BLaER1 (cell line): ENCODE data around the gene BEAN1.

ENCODE experiments used
- H3K27ac ChIP-seq: shearing (Covaris generic); formaldehyde crosslinking; 2 replicates; pipeline ENCODE4 v1.8.1; 2022
- H3K27me3 ChIP-seq: shearing (Covaris generic); formaldehyde crosslinking; 2 replicates; pipeline ENCODE4 v1.8.1; 2022
- H3K36me3 ChIP-seq: shearing (Covaris generic); formaldehyde crosslinking; 2 replicates; pipeline ENCODE4 v1.8.1; 2022
- H3K4me1 ChIP-seq: shearing (Covaris generic); formaldehyde crosslinking; 2 replicates; pipeline ENCODE4 v1.8.1; 2022
- H3K4me2 ChIP-seq: shearing (Covaris generic); formaldehyde crosslinking; 2 replicates; pipeline ENCODE4 v1.8.1; 2022
- H3K4me3 ChIP-seq: shearing (Covaris generic); formaldehyde crosslinking; 2 replicates; pipeline ENCODE4 v1.8.1; 2022
- H3K9ac ChIP-seq: shearing (Covaris generic); formaldehyde crosslinking; 2 replicates; pipeline ENCODE4 v1.8.1; 2022
- H3K9me3 ChIP-seq: shearing (Covaris generic); formaldehyde crosslinking; 2 replicates; pipeline ENCODE4 v1.8.1; 2022
- H4K20me1 ChIP-seq: shearing (Covaris generic); formaldehyde crosslinking; 2 replicates; pipeline ENCODE4 v1.8.1; 2022
- Cebpa-rat ChIP-seq: shearing (Covaris generic); IDR thresholded peaks from 2 replicates; pipeline ENCODE4 v1.8.1; 2022

BEAN1 gene

GRCh38 chr16:66439051-66439730 lies 12.1 kb downstream of the BEAN1 start:
- no peak for TF ChIP-seq Cebpa-rat

GRCh38 chr16:66440271-66440802 lies 13.2 kb downstream of the BEAN1 start:
- TF ChIP-seq Cebpa-rat = no peak
- no peak overlapping the region for H3K4me3 ChIP-seq
- no peak overlapping the region for H3K27ac ChIP-seq
- no peaks in the 10 kb centered on the region for H3K27me3 ChIP-seq
- no peaks in the 10 kb centered on the region for H3K9me3 ChIP-seq
- H3K36me3 ChIP-seq = no peaks in the 10 kb centered on the region
- H4K20me1 ChIP-seq = no peaks in the 10 kb centered on the region
- no peak overlapping the region for H3K9ac ChIP-seq
- H3K4me2 ChIP-seq = no peak overlapping the region
- peaks cover 41% of the 10 kb centered on the region for H3K4me1 ChIP-seq

More at GRCh38 chr16:66439051-66439730, 12.1 kb downstream of the BEAN1 start:
- Histone ChIP-seq H3K36me3 (no peaks in the 10 kb centered on the region), H3K4me2 (no peak overlapping the region), H3K27me3 (no peaks in the 10 kb centered on the region), H4K20me1 (no peaks in the 10 kb centered on the region), H3K9ac (no peak overlapping the region), H3K9me3 (no peaks in the 10 kb centered on the region), H3K4me1 (peaks cover 39% of the 10 kb centered on the region), H3K27ac (no peak overlapping the region), H3K4me3 (no peak overlapping the region)

- H3K27ac ChIP-seq = no peak overlapping the region
- H3K4me1 ChIP-seq = peaks cover 35% of the 10 kb centered on the region
- H4K20me1 ChIP-seq = no peaks in the 10 kb centered on the region
- H3K4me3 ChIP-seq = no peak overlapping the region
- no peak overlapping the region for H3K9ac ChIP-seq
- no peak overlapping the region for H3K4me2 ChIP-seq
- H3K9me3 ChIP-seq = no peaks in the 10 kb centered on the region
- no peaks in the 10 kb centered on the region for H3K27me3 ChIP-seq
- no peak for TF ChIP-seq Cebpa-rat
- no peaks in the 10 kb centered on the region for H3K36me3 ChIP-seq
These were observed 13.9 kb downstream of the BEAN1 start for GRCh38 chr16:66440970-66441369.

- Histone ChIP-seq H3K4me2 (no peak overlapping the region), H3K9ac (no peak overlapping the region), H3K36me3 (no peaks in the 10 kb centered on the region), H3K4me1 (peaks cover 27% of the 10 kb centered on the region), H3K4me3 (no peak overlapping the region), H3K27me3 (no peaks in the 10 kb centered on the region), H3K27ac (no peak overlapping the region), H3K9me3 (no peaks in the 10 kb centered on the region), H4K20me1 (no peaks in the 10 kb centered on the region)
- TF ChIP-seq Cebpa-rat = no peak
These were observed 14.7 kb downstream of the BEAN1 start for GRCh38 chr16:66441586-66442375.

- H3K9ac ChIP-seq = no peak overlapping the region
- H3K36me3 ChIP-seq = no peaks in the 10 kb centered on the region
- no peak overlapping the region for H3K4me3 ChIP-seq
- H3K27me3 ChIP-seq = no peaks in the 10 kb centered on the region
- no peak overlapping the region for H3K4me2 ChIP-seq
- no peaks in the 10 kb centered on the region for H4K20me1 ChIP-seq
- no peak overlapping the region for H3K27ac ChIP-seq
- H3K4me1 ChIP-seq = peaks cover 18% of the 10 kb centered on the region
- H3K9me3 ChIP-seq = no peaks in the 10 kb centered on the region
- no peak for TF ChIP-seq Cebpa-rat
These were observed 15.6 kb downstream of the BEAN1 start for GRCh38 chr16:66442502-66443268.

GRCh38 chr16:66443269-66443652 lies 16.2 kb downstream of the BEAN1 start:
- no peaks in the 10 kb centered on the region for H4K20me1 ChIP-seq
- no peaks in the 10 kb centered on the region for H3K27me3 ChIP-seq
- no peak overlapping the region for H3K9ac ChIP-seq
- H3K27ac ChIP-seq = no peak overlapping the region
- H3K4me2 ChIP-seq = no peak overlapping the region
- H3K36me3 ChIP-seq = no peaks in the 10 kb centered on the region
- H3K4me3 ChIP-seq = no peak overlapping the region
- H3K4me1 ChIP-seq = peaks cover 12% of the 10 kb centered on the region
- no peak for TF ChIP-seq Cebpa-rat
- no peaks in the 10 kb centered on the region for H3K9me3 ChIP-seq

GRCh38 chr16:66444049-66444481 lies 17.0 kb downstream of the BEAN1 start:
- H3K4me1 ChIP-seq = peaks cover 8% of the 10 kb centered on the region
- H3K4me2 ChIP-seq = peak overlapping the region; percentile 23; the same call in 1 of the 2 replicates
- H3K9me3 ChIP-seq = no peaks in the 10 kb centered on the region
- H3K9ac ChIP-seq = no peak overlapping the region
- no peak overlapping the region for H3K4me3 ChIP-seq
- no peaks in the 10 kb centered on the region for H4K20me1 ChIP-seq
- no peaks in the 10 kb centered on the region for H3K36me3 ChIP-seq
- no peaks in the 10 kb centered on the region for H3K27me3 ChIP-seq
- H3K27ac ChIP-seq = no peak overlapping the region
- no peak for TF ChIP-seq Cebpa-rat

- H3K4me2 ChIP-seq = no peak overlapping the region
- H3K27ac ChIP-seq = no peak overlapping the region
- no peak overlapping the region for H3K9ac ChIP-seq
- H3K27me3 ChIP-seq = no peaks in the 10 kb centered on the region
- no peaks in the 10 kb centered on the region for H3K36me3 ChIP-seq
- no peaks in the 10 kb centered on the region for H4K20me1 ChIP-seq
- TF ChIP-seq Cebpa-rat = no peak
- no peaks in the 10 kb centered on the region for H3K9me3 ChIP-seq
- H3K4me1 ChIP-seq = peaks cover 8% of the 10 kb centered on the region
- H3K4me3 ChIP-seq = no peak overlapping the region
These were observed 19.6 kb downstream of the BEAN1 start for GRCh38 chr16:66446737-66447136.

- H3K4me3 ChIP-seq = no peak overlapping the region
- H3K4me2 ChIP-seq = no peak overlapping the region
- TF ChIP-seq Cebpa-rat = no peak
- no peaks in the 10 kb centered on the region for H3K36me3 ChIP-seq
- peaks cover 8% of the 10 kb centered on the region for H3K4me1 ChIP-seq
- H3K9ac ChIP-seq = no peak overlapping the region
- H3K27me3 ChIP-seq = no peaks in the 10 kb centered on the region
- no peaks in the 10 kb centered on the region for H3K9me3 ChIP-seq
- no peak overlapping the region for H3K27ac ChIP-seq
- H4K20me1 ChIP-seq = no peaks in the 10 kb centered on the region
These were observed 20.4 kb downstream of the BEAN1 start for GRCh38 chr16:66447491-66447890.
